GM19351 (cell line): Measurements from ENCODE around the gene TTLL5.
A peak's percentile ranks its signal among the peaks of the same experiment; 100 is the strongest.

Source experiments
- ATAC-seq: cut with Tn5 transposase; IDR thresholded peaks from one replicate; pipeline ENCODE4 v1.9.1; 2021; ENCODE audit warnings: mild to moderate bottlenecking, moderate library complexity; ENCODE audit not compliant: unreplicated experiment

The TTLL5 gene

GRCh38 chr14:75857199-75857598, 196.2 kb downstream of the TTLL5 start:
- no peak for ATAC-seq

- ATAC-seq, result no peak
These were observed 197.3 kb downstream of the TTLL5 start for GRCh38 chr14:75858362-75858761.

GRCh38 chr14:75859746-75860145, 198.7 kb downstream of the TTLL5 start:
- ATAC-seq, result no peak

GRCh38 chr14:75860561-75861160, 199.6 kb downstream of the TTLL5 start:
- no peak for ATAC-seq

GRCh38 chr14:75861161-75861621, 200.1 kb downstream of the TTLL5 start:
- no peak for ATAC-seq

- ATAC-seq, result no peak
These were observed 202.2 kb downstream of the TTLL5 start for GRCh38 chr14:75863221-75863620.

GRCh38 chr14:75864352-75864751, 203.3 kb downstream of the TTLL5 start:
- ATAC-seq, result no peak

GRCh38 chr14:75865531-75865930, 204.5 kb downstream of the TTLL5 start:
- no peak for ATAC-seq

- no peak for ATAC-seq
These were observed 205.9 kb downstream of the TTLL5 start for GRCh38 chr14:75866970-75867369.

GRCh38 chr14:75871181-75871880, 210.3 kb downstream of the TTLL5 start:
- ATAC-seq, result no peak

- peak; percentile 98 for ATAC-seq
These were observed 214.9 kb downstream of the TTLL5 start for GRCh38 chr14:75875958-75876357.

- ATAC-seq, result no peak
These were observed 215.5 kb downstream of the TTLL5 start for GRCh38 chr14:75876530-75876929.

GRCh38 chr14:75877292-75877691, 216.2 kb downstream of the TTLL5 start:
- no peak for ATAC-seq

- no peak for ATAC-seq
These were observed 216.8 kb downstream of the TTLL5 start for GRCh38 chr14:75877884-75878283.

GRCh38 chr14:75879031-75879430, 218.0 kb downstream of the TTLL5 start:
- ATAC-seq, result no peak

GRCh38 chr14:75880512-75880911, 219.5 kb downstream of the TTLL5 start:
- no peak for ATAC-seq

- ATAC-seq, result no peak
These were observed 220.9 kb downstream of the TTLL5 start for GRCh38 chr14:75881994-75882393.

GRCh38 chr14:75884198-75884611, 223.2 kb downstream of the TTLL5 start:
- no peak for ATAC-seq

GRCh38 chr14:75885829-75886228, 224.8 kb downstream of the TTLL5 start:
- ATAC-seq, result no peak

- ATAC-seq, result no peak
These were observed 225.7 kb downstream of the TTLL5 start for GRCh38 chr14:75886636-75887348.

- ATAC-seq, result no peak
These were observed 227.9 kb downstream of the TTLL5 start for GRCh38 chr14:75888945-75889344.

- ATAC-seq, result no peak
These were observed 235.3 kb downstream of the TTLL5 start for GRCh38 chr14:75896341-75896740.
